OCI-M2 (cell line): ENCODE results near the gene LHX5.

Experiments used
- DNase-seq: peaks from one replicate; lab custom pipeline; 2025; ENCODE audit not compliant: unreplicated experiment; lab: John Stamatoyannopoulos, UW

Gene LHX5

DNA sequence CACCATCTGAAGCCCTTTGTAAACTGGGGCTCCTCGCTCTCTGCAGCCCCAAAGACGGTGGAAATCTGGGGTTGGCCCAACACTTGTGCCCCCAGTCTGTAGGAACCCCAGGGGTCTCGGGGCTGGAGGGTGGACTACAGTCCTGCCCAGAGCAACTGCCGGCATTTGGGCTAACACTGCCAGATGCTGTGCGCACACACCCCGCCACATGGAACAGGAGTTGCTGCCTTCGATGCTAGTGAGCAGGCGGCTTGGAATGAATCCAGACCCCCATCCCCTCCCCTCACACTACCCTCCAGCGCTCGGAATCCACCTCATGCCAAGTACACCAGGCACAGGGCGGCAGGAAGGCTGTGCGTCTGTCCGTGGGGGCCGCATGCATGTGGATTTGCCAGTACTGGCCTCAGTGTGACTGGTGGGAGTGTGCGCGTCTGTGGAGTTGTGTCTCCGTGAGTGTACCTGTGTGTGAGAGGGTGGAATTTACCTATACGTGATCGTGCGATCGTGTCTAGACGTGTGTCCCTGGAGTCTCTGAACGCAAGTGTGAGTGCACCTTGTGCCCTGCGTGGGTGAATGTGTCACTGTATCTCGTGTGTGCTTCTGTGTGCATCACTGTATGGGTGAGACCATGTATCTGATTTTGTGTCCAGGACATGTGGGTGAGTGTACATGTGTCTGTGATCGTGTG lies 5.1 kb downstream of the LHX5 start:
- DNase-seq, result no peak

DNA sequence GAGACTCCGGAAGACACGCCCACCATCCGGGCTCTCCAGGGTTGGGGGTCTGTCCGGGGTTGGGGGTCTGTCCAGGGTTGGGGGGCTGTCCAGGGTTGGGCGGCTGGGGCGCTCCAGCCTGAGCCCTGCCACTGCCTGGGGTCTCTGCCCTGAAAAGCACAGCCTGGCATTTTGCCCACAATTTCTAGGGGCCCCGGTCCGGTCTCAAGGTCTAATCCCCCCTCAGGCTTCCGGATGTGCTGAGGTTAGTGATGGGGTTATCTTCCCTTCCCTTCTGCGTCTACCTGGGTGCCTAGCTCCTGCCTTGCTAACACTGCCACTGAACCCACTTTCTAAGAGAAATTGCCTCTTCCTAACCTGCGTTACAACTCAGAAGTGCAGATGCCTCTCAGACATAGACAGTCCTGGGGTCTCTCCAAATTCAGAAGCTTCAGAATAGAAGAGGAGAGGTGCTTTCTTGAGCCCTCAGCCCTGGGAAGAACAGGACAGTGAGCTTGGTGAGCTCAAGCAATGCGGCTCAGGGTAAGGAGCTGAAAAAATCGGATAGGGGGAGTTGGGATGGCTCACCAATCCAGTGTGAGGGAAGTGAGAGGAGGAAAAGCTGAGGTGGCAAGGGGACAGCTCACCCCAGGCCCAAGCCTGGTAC lies 5.7 kb downstream of the LHX5 start:
- DNase-seq, result no peak

DNA sequence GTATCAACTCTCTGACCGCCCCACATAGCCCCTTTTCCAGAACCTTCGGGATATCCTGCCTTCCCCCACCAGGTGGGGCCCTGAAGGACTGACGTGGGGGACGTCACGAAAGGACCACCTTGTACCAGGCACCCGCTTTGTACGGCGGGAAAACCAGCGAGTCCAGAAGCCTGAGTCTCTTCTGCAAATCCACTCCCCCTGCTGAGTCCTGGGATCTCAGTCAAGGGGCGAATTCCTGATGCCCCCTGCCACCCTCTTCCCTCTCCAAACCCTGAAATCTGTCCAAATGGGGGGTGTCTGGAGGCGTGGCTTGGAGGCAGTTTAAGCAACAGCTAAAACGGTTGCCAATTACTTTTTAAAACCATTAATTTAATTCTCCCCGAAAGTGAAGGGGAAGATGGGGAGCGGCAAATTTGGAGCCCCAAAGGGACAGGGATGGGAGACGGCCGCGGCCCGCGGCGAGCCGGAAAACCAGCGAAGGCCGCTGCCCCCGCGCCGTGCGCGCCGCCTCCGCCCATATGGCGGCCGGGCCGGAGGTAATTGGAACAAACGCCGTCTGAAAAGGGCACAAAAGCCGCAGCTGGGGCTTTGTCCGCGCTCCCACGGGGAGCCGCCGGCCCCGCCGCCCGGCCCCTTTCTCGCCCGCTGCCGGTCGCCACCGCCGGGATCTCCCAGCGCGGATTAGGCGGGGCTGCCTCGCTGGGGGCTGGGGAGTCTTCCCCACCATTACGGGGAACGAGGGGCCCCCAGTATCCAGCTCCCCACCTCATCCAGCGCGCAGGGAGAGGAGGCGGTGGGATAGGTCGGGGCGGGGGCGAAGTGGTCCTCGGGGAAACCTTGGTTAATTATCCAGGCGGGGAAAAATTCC lies 6.6 kb downstream of the LHX5 start:
- DNase-seq, result no peak

DNA sequence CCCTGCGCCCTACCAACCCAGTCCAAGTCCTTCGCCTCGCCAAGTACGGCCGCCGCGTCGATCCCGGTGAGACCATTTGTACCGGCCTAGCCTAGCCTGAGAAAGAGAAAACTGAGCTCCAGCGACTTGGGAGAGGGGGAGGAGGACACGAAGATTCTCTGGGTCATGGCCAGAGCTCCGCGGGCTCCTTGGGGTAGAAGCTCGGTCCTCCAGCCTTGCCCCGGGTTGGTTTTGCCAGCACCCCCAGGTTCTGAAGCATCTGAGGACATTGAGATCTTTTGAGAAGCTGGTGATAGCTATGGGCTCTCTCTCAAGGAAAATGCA lies 7.3 kb downstream of the LHX5 start:
- DNase-seq, result no peak

DNA sequence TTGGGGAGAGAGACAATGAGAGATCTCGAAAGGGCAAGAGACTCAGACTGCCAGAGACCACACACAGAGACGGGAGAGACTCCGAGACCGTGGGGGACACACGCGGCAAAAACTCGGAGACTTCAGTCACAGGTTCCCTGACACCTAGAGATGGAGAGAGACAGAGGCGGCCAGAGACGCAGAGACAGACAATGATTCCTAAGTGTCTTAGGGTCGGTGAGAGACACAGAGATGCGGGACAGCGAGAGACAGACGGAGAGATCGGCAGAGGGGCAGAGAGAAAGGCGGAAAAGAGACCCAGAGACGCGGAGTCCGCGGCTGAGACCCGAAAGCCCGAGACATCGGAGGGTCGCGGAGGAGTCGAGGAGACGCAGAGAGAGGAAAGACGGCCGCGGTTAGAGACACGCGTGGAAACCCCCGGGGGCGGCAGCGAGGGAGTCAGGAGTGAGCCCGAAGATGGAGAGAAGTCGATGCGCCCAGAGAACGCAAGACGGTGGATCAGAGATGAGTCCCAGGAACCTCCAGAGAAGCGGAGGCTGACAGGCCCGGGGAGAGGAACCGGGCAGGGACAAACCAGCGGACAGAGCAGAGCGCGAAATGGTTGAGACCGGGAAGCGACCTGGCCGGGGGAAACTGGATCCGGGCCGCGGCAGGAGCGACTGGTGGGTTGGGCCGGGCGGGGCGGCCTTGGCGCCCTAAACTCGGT lies 7.8 kb downstream of the LHX5 start:
- DNase-seq, result no peak

DNA sequence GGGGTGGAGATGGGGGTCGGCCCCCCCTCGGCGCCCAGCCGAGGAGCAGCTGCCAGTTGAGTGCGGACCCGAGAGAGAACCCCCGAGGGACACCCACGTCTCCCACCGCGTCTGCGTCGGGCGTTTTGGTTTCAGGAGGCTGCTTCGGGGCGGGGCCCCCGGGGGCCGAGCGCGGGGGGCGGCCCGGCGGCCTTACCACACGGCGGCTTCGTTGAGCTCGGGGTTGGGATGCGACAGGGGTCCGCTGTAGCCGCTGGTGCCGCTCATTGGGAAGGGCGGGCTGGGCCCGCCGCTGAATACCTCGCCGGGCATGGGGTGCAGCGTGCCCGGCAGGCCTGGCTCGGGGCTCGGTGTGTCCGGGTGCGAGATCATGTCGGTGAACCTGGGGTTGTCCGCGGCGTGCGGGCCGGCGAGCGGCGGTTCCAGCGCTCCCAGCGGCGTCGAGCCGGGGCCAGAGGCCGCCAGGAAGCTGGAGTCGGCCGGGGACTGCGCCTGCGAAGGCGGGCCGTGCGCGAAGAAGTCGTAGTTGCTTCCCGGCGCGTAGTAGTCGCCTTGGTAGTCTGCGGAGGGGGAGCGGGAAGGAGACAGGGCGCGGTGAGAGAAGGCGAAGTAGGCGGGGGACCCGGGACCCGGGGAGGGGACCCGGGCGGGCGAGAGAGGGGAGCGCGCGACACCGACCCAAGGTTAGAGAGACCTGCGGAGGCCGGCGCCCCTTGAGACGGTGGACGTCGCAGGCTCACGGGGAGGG lies 8.5 kb downstream of the LHX5 start:
- no peak for DNase-seq

DNA sequence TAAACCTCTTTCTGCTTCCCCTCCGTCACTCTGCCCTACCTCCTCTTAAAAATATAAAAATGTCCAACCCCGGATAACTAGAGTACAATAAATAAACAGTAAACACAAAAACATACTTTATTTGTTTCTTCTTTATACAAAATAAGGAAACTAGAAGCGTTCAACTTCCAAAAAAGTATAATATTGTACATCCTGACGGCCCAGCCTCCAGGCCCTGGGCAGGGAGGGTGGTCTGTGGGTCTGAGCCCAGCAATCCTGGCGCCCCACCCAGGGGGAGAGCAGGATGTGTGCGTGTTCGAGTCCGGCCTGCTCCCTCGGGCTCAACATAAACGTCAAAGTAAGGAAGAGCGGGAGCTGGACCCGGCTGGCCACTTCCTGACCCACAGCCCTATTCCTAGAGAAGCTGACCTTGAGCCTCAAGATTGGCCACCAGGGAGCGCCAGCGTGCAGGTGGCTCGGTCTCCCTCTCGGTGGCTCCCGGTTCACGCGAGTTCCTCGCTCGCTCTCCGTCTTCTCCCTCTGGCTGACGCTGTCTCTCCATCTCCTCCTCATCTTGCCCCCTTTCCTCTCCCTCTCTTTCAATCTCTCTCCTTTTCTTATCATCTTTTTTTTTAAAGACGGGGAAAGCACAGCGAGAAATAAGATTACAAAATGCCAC lies 9.4 kb downstream of the LHX5 start:
- DNase-seq, result peak; percentile 17

DNA sequence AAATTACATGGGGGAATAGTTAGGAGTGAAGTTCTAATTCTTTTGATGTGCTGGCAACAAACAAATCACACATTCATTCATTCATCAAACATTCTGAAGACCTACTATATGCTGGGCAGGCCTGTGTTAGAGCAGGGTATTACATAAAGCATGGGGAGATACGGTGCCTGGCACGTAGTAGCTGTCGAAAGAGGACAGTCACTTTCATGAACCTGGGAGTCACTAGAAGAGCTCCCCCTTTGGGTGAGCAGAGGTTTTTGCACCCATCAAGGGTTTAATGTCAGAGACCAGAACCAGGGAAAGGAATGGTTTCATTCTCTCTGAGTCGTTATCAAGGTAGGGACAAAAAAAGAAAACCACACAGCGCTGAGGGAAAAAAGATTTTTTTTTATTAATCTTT lies 10.0 kb downstream of the LHX5 start:
- DNase-seq, result no peak

DNA sequence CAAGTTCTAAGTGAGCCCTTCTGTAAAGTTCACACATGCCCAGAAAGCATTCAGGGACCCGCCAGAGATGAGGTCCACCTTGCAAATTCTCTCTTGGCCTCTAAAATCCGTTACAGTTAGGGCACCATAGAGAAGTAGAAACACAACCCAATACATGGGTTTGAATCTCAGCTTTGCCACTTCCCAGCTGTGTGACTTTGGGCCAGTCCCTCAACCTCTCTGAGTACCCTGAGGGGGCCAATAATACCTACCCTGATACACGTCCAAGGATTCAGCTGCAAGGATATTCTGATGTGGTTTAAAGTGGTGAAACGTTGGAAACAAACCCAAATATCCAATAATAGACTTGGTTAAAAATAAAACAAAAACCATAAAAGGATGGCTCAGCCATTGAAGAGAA lies 11.7 kb downstream of the LHX5 start:
- DNase-seq, result no peak

DNA sequence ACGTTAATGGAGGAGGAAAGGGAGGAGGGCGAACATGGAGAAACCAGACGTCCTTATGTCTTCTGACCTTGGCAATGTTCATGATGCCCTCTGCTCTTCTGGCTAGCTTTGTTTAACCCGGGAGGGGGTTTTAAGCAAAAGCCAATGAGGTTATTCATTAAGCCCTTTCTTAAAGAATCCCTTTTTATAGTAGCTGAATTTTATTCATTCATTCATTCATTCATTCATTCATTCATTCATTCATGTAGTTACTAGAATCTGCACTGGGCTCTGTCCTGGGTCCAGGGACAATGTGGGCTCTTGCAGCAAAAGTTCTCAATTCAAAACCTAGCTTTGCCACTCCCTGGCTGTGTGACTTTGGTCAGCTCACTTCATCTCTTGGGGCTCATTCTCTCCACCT lies 14.0 kb downstream of the LHX5 start:
- DNase-seq, result no peak

DNA sequence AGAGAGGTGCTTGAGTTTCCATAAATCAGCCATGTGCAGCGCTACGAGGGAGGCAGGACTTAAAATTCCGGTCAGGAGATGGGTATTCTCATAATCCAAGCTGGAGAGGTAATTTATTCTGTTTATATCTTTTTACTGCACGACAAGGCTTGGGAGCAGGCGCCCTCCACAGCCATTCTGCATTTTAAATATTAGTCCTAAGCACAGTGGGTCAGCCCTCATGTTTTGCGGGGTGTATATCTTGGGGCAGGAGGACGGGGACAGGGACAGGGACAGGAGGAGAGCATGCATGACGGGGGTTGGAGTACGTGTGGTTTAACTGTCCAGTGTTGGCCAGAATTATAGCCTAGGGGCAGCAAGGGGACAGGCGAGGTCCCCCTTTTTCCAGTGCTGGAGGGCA lies 14.5 kb downstream of the LHX5 start:
- DNase-seq, result no peak

DNA sequence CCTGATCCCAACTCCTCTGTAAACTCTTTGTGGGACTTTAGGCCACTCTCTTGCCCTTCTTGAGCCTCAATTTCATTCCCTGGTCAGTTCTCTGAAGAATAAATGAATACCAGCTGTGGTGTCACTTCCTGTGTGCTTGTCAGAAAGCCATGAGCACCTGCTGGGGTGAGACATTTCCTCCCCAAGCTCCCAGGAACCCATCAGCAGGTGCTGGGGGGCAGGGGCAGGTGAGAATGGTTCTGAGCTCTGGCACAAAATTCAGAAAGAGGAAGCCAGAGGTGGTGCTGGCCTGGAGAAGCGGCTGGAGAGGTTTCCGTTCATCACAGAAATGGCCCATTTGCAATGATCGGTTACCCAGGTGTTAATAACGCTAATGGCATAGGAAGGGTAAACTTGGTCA lies 14.9 kb downstream of the LHX5 start:
- no peak for DNase-seq

DNA sequence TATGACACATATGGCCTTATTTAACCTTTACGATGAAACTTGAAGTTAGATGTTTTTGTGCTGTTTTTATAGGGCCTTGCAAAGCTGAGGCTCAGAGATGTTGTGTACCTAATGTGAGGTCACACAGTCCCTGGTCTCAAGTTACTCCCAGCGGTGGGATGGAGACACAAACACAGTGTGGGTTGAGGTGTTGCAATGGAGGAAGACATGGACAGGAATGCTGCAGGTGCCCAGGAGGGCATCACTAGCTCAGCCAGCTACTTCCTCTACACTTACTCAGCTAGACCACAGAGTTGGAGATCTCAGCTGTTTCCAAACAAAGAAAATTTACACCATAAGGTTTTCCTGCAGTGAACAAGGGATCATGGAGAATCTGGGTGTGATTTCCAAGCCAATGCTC lies 15.5 kb downstream of the LHX5 start:
- no peak for DNase-seq

DNA sequence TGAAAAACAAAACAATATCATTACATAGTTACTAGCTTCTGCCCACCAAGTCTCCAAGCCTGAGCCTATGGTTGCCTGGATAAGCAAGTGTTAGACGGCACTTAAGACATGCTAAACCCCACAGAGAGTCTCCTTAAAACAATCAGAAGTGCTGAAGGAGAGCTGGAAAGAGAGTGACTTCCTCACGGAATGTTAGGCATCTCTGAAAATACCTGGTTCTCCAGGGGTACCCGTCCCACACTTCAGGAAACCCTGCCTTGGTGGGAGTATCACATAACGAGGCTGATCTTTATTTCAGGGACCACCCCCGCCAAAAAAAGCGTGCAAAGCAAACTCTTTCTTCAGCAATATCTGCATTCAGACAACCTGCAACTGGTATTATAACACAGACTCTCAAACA lies 18.3 kb downstream of the LHX5 start:
- DNase-seq, result no peak

DNA sequence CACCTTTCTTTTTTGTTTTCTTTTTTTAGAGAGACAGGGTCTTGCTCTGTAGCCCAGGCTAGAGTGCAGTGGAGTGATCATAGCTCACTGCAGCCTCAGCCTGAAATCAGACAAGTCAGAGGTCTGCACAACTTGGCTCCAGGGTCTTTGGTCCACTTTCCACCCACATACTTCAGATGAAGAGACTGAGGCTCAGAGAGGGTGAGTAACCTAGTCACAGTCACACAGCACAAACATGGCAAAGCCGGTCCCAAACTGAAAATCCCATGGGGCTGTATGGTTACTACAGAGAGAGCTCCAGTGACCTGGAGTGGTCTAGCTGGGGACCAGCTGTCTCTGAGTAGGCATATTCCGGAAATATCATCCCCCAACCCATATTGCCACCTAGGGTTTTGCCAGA lies 19.2 kb downstream of the LHX5 start:
- no peak for DNase-seq

DNA sequence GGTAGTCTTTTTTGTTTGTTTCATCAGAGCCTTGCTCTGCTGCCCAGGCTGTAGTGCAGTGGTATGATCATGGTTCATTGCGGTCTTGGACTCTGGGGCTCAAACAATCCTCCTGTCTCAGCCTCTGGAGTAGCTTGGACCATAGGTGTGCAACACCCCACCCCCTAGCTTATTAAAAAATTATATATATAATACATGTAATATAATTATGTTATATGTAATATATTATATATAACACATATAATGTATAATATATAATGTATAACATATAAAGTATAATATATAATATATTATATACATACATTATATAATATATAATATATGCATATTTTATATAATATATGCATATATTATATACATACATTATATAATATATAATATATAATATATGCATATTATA lies 21.8 kb downstream of the LHX5 start:
- no peak for DNase-seq

DNA sequence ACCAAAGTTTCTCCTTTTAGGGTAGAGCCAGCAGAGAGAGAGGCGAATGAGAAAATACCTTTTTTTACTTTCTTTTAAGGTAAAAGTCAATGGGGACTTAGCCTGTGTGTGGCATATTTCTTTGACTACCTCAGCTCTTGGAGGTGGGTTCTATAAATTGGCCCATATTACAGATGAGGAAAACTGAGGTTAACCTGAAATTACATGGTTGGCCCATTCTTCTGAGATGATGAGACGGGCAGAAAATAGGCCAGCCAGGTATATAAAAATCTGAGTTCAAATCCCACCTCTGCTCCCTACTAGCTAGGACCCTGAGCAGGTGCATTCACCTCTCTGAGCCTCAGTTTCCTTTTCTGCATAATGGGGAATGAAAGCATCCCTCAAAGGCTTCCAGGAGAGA lies 22.4 kb downstream of the LHX5 start:
- no peak for DNase-seq

DNA sequence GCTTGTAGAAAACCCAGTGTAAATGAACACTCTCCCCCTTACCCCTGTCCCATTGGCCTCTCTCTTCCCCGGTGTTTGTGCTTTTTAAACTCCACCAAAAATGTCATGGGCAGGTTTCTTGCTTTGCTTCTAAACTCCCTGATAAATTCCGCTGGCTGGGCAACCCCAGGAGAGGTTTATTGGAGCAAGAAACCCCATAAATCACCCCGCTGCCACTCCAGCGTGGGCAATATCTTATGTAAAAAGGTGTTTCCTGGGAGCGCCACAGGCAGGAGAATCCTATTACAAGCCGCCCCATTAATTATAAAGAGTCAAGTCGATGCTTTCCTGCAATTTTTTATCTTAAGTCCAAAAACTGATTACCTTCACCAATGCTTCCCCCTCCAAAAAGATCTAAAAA lies 22.8 kb downstream of the LHX5 start:
- DNase-seq, result no peak

DNA sequence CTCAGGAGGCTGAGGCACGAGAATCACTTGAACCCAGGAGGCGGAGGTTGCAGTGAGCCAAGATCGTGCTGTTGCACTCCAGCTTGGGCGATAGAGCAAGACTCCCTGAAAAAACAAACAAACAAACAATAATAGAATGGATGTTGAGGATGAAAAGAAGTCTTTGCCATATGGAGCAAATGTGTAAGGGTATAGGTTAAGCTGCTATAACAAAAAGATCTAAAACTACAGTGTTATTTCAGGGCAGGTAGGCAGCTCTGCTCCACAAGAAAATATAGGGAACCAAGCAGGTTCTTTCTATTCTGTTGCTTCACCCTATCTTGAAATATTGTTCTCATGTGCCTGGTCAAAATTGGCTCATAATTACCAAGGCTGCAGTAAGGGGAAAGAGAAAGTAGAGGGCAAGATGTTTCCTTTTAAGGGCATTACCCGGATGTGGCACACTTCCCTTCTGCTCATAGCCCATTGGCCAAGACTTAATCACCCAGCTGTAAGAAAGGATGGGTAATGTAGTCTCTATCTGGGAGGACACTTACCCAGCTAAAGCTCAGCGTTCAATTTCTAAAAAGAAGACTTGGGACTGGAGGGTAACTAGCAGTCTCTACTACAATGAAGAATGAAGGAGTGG lies 26.0 kb downstream of the LHX5 start:
- no peak for DNase-seq

DNA sequence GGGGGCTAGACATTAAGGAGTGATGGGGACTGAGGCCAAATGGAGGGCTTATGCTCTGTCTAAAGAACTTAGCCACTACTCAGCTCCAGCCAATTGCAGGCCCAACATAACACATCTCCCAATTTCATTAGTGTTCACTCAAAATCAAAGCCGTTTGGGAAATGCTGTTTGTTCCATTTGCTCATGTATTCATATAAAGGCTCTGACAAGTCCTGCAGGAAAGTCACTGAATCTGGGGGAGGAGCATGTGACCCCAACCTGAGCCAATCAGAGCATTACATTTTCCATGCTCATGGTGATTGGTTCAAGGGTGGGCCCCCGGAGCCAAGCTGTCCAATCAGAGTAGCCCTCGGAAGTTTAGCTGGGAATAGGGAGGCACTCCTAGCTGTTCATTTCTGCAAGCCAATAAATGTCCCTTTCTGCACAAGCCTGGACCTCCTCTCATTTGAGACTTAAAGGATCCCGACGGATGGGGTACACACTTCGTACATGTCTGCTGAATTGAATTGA lies 28.6 kb downstream of the LHX5 start:
- DNase-seq, result no peak
